Nephron progenitor cell (in vitro differentiated cells): ENCODE measurements around the gene ADORA1.

Experiments used
- DNase-seq: peaks from one replicate; pipeline ENCODE4 v3.0.0; 2021
- H3K27ac Mint-ChIP-seq: 2 replicates; pipeline ENCODE4 v1.8.0; 2021; ENCODE audit warnings: mild to moderate bottlenecking, moderate library complexity, mixed read lengths
- H3K27me3 Mint-ChIP-seq: 2 replicates; pipeline ENCODE4 v1.8.0; 2021; ENCODE audit warnings: mild to moderate bottlenecking, low read depth, mixed read lengths; ENCODE audit not compliant: poor library complexity
- H3K36me3 Mint-ChIP-seq: 2 replicates; pipeline ENCODE4 v1.8.0; 2021; ENCODE audit warnings: low read depth, mixed read lengths
- H3K4me1 Mint-ChIP-seq: 2 replicates; pipeline ENCODE4 v1.8.0; 2021; ENCODE audit warnings: mixed read lengths
- H3K4me3 Mint-ChIP-seq: 2 replicates; pipeline ENCODE4 v1.8.0; 2021; ENCODE audit warnings: mild to moderate bottlenecking, moderate library complexity, mixed read lengths
- H3K9me3 Mint-ChIP-seq: 2 replicates; pipeline ENCODE4 v1.8.0; 2021; ENCODE audit warnings: mild to moderate bottlenecking, moderate library complexity, mixed read lengths
- TF ChIP-seq, protein P1 (sequence below): fragments of 200-600 bp; sonication (generic); IDR thresholded peaks from 2 replicates; pipeline ENCODE4 v1.5.0; 2021; ENCODE audit warnings: antibody characterized with exemption

ADORA1 gene

DNA sequence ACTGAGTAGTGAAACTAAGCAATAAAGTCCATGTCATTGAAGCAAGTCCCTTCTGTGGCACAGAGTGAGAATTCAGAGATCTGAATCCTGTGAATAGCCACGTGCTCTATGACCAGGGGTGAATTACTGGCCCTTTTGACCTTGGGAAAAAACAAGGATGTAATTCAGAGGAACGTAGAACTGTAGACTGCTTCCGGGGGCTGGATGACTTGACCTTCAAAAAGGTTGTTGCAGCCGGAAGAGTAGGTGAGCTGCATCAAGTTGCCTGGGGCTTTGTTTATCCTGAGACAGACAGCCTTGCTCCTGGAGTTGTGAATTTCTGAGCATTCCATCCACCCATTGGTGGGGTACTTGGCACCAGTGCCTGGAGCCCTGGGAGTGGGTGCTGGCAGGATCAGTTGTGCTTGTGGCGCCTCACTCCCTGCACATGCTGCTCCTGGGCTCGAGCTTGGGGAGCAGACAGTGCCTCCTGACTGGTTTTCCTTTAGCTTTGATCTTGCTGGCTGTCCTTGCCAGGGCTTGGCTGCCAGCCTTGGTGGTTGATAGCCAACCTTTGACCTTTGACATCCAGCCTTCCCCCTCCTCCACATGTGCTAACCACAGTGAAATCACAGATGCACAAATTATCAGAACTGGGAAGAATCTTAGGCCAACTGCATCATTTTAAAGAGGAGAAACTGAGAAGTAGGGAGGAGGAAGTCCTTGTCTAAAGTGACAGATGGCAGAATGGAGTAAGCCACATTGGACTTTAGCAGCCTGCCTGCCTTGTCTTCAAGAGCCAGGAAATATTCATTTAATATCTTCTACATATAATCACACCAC lies 25.5 kb upstream of the ADORA1 start:
- peak overlapping the region; percentile 60 for H3K4me3 Mint-ChIP-seq
- TF ChIP-seq, protein P1, sequence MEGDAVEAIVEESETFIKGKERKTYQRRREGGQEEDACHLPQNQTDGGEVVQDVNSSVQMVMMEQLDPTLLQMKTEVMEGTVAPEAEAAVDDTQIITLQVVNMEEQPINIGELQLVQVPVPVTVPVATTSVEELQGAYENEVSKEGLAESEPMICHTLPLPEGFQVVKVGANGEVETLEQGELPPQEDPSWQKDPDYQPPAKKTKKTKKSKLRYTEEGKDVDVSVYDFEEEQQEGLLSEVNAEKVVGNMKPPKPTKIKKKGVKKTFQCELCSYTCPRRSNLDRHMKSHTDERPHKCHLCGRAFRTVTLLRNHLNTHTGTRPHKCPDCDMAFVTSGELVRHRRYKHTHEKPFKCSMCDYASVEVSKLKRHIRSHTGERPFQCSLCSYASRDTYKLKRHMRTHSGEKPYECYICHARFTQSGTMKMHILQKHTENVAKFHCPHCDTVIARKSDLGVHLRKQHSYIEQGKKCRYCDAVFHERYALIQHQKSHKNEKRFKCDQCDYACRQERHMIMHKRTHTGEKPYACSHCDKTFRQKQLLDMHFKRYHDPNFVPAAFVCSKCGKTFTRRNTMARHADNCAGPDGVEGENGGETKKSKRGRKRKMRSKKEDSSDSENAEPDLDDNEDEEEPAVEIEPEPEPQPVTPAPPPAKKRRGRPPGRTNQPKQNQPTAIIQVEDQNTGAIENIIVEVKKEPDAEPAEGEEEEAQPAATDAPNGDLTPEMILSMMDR: no peak
- H3K27me3 Mint-ChIP-seq: peaks cover 7% of the 10 kb centered on the region
- peaks cover 30% of the 10 kb centered on the region for H3K4me1 Mint-ChIP-seq
- H3K9me3 Mint-ChIP-seq: peaks cover 24% of the 10 kb centered on the region
- DNase-seq: no peak
- H3K27ac Mint-ChIP-seq: peak overlapping the region; percentile 86
- peaks cover 13% of the 10 kb centered on the region for H3K36me3 Mint-ChIP-seq

DNA sequence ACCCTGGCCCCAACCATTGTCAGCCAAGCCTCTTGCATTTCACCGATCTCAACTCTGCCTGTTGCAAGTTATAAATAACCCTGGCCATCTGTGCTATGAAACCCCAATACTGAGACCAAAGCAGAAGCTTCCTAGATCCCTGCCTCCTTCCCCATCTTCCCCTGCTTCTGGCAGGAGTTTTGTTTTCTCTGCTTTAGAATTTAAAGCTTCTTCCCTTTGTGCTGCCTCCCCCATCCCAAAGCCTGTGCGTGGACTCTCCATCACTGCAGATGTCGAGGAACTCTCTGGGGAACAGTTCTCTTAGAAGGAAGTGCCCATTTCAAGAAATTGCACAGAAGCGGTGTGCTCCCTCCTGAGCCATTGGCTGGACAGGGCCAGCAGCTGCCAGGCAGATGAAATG lies 24.3 kb upstream of the ADORA1 start:
- TF ChIP-seq, protein P1: no peak
- Mint-ChIP-seq H3K9me3 (peaks cover 21% of the 10 kb centered on the region), H3K27ac (peak overlapping the region; percentile 42)

DNA sequence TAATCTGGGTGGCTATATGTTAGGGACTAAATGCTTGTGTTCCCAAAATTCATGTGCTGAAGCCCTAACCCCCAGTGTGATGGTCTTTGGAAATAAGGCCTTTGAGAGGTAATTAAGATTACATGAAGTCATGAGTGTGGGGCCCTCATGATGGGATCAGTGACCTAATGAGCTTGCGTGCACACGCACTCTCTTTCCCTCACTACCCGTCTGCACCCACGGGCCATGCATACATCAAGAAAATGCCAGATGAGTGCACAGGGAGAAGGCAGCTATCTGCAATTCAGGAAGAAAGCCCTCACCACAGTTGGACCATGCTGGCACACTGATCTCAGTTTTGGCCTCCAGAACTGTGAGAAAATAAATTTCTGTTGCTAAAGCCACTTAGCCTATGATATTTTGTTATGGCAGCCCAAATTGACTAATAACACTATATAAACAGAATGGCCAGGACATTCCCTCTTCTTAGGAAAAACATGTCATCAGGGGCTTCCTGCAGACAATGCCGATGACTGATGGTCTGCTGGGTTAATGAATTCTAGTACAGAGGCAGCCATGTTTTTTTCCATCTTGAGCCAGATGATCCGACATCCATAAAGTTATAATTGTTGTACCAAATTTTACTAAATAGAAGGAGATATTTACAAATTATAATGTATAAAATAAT lies 23.6 kb upstream of the ADORA1 start:
- no peak overlapping the region for H3K4me3 Mint-ChIP-seq
- H3K9me3 Mint-ChIP-seq: peaks cover 20% of the 10 kb centered on the region
- H3K27ac Mint-ChIP-seq: no peak overlapping the region
- H3K27me3 Mint-ChIP-seq: peaks cover 25% of the 10 kb centered on the region
- peaks cover 8% of the 10 kb centered on the region for H3K36me3 Mint-ChIP-seq
- no peak for DNase-seq
- TF ChIP-seq, protein P1: no peak
- H3K4me1 Mint-ChIP-seq: peaks cover 30% of the 10 kb centered on the region

More for the DNA sequence above, 24.3 kb upstream of the ADORA1 start:
- DNase-seq: no peak
- Mint-ChIP-seq H3K27me3 (peaks cover 17% of the 10 kb centered on the region), H3K4me1 (peaks cover 30% of the 10 kb centered on the region), H3K4me3 (no peak overlapping the region), H3K36me3 (peaks cover 8% of the 10 kb centered on the region)

DNA sequence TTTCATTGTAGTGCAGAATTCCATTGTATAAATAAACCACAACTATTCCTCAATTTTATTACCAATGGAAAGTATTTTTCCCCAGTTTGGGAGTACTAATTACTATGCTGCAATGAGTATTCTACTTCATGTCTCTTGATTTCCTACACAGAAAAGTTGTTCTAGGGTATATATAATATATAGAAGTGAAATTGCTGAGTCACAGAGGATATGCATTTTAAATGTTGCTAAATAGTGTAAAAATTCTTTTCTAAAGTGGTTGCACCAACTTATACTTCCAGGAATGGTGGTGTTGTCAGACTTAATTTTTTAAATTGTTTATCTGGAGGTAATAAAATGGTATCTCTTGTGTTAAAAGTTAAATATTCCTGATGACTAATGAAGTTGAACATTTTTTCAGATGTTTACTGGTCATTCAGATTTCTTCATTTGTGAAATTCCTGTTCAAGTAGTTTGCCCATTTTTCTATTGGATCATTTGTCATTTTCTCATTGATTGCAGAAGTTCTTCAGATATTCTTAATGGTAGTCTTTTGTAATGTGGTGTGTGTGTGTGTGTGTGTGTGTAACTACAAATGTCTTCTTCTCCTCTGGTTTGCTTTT lies 22.6 kb upstream of the ADORA1 start:
- Mint-ChIP-seq H3K9me3 (peaks cover 24% of the 10 kb centered on the region), H3K4me1 (peaks cover 30% of the 10 kb centered on the region), H3K27me3 (peaks cover 34% of the 10 kb centered on the region), H3K27ac (no peak overlapping the region), H3K36me3 (peaks cover 8% of the 10 kb centered on the region), H3K4me3 (no peak overlapping the region)
- TF ChIP-seq, protein P1: no peak
- DNase-seq: no peak

DNA sequence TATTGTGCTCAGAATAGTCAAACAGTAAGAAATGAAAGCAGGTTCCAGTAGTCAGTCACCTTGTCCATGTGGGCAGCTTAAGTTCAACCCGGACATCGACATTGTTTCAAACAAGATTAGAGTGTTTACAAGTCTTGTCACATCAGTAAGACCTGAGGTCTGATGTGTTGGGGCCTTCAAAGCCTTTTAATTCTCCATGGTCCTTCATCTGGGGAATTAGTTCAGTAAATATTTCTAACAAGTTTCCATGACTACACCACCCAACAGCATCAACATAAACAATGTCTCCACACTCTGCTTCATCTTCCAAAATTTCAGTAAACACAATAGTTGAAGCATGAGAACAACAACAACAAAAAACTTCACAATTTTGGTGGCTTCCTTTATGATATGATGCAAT lies 15.1 kb upstream of the ADORA1 start:
- H3K27ac Mint-ChIP-seq: no peak overlapping the region
- no peak for DNase-seq
- H3K9me3 Mint-ChIP-seq: peaks cover 8% of the 10 kb centered on the region
- no peak overlapping the region for H3K4me3 Mint-ChIP-seq
- no peaks in the 10 kb centered on the region for H3K36me3 Mint-ChIP-seq
- peaks cover 47% of the 10 kb centered on the region for H3K27me3 Mint-ChIP-seq
- no peaks in the 10 kb centered on the region for H3K4me1 Mint-ChIP-seq
- TF ChIP-seq, protein P1: no peak
